CD8-positive, alpha-beta memory T cell (primary cell): ENCODE measurements around the gene TELO2. TPM values are rescaled to one million over a fixed set of nuclear protein-coding genes. Genes with fewer than 3 reads are reported as not detected.

Experiments used
- CTCF ChIA-PET: fragments of 350-600 bp; sonication (Branson Sonifier 250); formaldehyde crosslinking; loops from one replicate; lab custom pipeline; 2021; ENCODE audit warnings: antibody characterized with exemption; lab: Charles Lee
- POLR2A ChIA-PET: fragments of 350-600 bp; sonication (Branson Sonifier 250); formaldehyde crosslinking; loops from one replicate; lab custom pipeline; 2021; ENCODE audit warnings: antibody characterized with exemption; lab: Charles Lee
- DNase-seq, 5 donors: peaks; one replicate each; pipeline versions ENCODE4 v3.0.0 to v3.0.0-alpha.2; 2020 to 2022; ENCODE audit warnings: mixed read lengths in 1 of 5
- H3K27ac ChIP-seq: one replicate; pipeline ENCODE4 v1.7.0; 2013; ENCODE audit warnings: low read depth, mild to moderate bottlenecking, low read length, moderate library complexity
- H3K27me3 ChIP-seq: 2 replicates; pipeline ENCODE4 v1.7.0; 2013; ENCODE audit warnings: low read length, mild to moderate bottlenecking; ENCODE audit not compliant: insufficient read depth, poor library complexity, severe bottlenecking
- H3K36me3 ChIP-seq: 2 replicates; pipeline ENCODE4 v1.7.0; 2013; ENCODE audit warnings: mild to moderate bottlenecking, low read length, moderate library complexity; ENCODE audit not compliant: insufficient read depth
- H3K4me1 ChIP-seq: 2 replicates; pipeline ENCODE4 v1.7.0; 2013; ENCODE audit warnings: mild to moderate bottlenecking, low read length, moderate library complexity; ENCODE audit not compliant: insufficient read depth
- H3K4me3 ChIP-seq: 2 replicates; pipeline ENCODE4 v1.7.0; 2013; ENCODE audit warnings: mild to moderate bottlenecking, low read length
- H3K9me3 ChIP-seq: 2 replicates; pipeline ENCODE4 v1.7.0; 2013; ENCODE audit warnings: mild to moderate bottlenecking, low read length
- H3K27ac Mint-ChIP-seq, 8 donors: one replicate each; pipeline ENCODE4 v1.8.0; 2020 to 2021; ENCODE audit warnings: mixed read lengths in 8 of 8, mild to moderate bottlenecking in 6 of 8, inconsistent platforms in 3 of 8, moderate library complexity in 3 of 8
- H3K27me3 Mint-ChIP-seq, 2 donors: one replicate each; pipeline ENCODE4 v1.8.0; 2020 to 2021; ENCODE audit warnings: mixed read lengths in 2 of 2, mild to moderate bottlenecking in 1 of 2, moderate library complexity in 1 of 2
- H3K36me3 Mint-ChIP-seq, 3 donors: one replicate each; pipeline ENCODE4 v1.8.0; 2020 to 2021; ENCODE audit warnings: mixed read lengths in 3 of 3, inconsistent platforms in 1 of 3, mild to moderate bottlenecking in 1 of 3
- H3K4me1 Mint-ChIP-seq, 3 donors: one replicate each; pipeline ENCODE4 v1.8.0; 2020 to 2021; ENCODE audit warnings: mixed read lengths in 3 of 3, inconsistent platforms in 1 of 3, mild to moderate bottlenecking in 1 of 3
- H3K4me3 Mint-ChIP-seq, 7 donors: one replicate each; pipeline ENCODE4 v1.8.0; 2020 to 2021; ENCODE audit warnings: mixed read lengths in 7 of 7, mild to moderate bottlenecking in 6 of 7, moderate library complexity in 4 of 7, inconsistent platforms in 2 of 7
- H3K9me3 Mint-ChIP-seq, 5 donors: one replicate each; pipeline ENCODE4 v1.8.0; 2020 to 2022; ENCODE audit warnings: mixed read lengths in 5 of 5, mild to moderate bottlenecking in 3 of 5, moderate library complexity in 2 of 5, inconsistent platforms in 1 of 5
- polyA plus RNA-seq: library from polyadenylated mRNA; unstranded; fragments of 300-500 nt; fragmentation: Illumina TruSeq; gene quantifications from one replicate; pipeline ENCODE4 v1.2.3, GENCODE V29; 2021
- total RNA-seq, 2 experiments: library from RNA; stranded (reverse); gene quantifications; one replicate each; pipeline ENCODE4 v1.2.3, GENCODE V29; 2021

Gene TELO2
- total and polyA plus RNA-seq, 3 experiments from 2014 or later = 14.0 to 84.9 (median 84.7) TPM

DNA sequence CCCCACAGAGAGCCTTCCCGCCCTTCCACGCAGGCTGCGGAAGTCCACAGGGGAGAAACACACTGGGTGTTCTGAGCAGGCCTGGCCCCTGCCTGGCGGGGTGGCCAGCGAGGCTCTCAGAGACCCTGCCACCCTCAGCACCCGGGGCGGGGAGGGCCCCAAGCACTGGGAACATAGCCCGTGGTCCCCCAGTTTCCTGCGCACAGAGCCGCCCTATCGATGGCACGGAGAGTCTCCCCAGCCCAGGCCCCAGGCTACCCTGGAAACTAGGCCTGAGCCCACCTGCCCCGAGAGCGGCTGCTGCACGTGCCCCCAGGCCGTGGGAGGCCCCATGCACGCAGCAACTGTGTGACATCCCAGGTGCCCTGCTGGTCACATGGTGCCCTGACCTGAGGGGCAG lies 38.6 kb upstream of the TELO2 start:
- Mint-ChIP-seq H3K4me3 (no peak overlapping the region), H3K36me3 (peaks cover 0 to 63% (median 0%) of the 10 kb centered on the region in 3 donors), H3K4me1 (peaks cover 0 to 12% (median 5%) of the 10 kb centered on the region in 3 donors), H3K9me3 (no peaks in the 10 kb centered on the region), H3K27me3 (no peaks in the 10 kb centered on the region), H3K27ac (no peak overlapping the region)
- POLR2A ChIA-PET = no interaction called here
- Histone ChIP-seq H3K36me3 (no peaks in the 10 kb centered on the region), H3K27me3 (no peaks in the 10 kb centered on the region), H3K27ac (no peak overlapping the region), H3K9me3 (no peaks in the 10 kb centered on the region), H3K4me1 (no peaks in the 10 kb centered on the region), H3K4me3 (no peak overlapping the region)
- DNase-seq = no peak
- CTCF ChIA-PET = no interaction called here

DNA sequence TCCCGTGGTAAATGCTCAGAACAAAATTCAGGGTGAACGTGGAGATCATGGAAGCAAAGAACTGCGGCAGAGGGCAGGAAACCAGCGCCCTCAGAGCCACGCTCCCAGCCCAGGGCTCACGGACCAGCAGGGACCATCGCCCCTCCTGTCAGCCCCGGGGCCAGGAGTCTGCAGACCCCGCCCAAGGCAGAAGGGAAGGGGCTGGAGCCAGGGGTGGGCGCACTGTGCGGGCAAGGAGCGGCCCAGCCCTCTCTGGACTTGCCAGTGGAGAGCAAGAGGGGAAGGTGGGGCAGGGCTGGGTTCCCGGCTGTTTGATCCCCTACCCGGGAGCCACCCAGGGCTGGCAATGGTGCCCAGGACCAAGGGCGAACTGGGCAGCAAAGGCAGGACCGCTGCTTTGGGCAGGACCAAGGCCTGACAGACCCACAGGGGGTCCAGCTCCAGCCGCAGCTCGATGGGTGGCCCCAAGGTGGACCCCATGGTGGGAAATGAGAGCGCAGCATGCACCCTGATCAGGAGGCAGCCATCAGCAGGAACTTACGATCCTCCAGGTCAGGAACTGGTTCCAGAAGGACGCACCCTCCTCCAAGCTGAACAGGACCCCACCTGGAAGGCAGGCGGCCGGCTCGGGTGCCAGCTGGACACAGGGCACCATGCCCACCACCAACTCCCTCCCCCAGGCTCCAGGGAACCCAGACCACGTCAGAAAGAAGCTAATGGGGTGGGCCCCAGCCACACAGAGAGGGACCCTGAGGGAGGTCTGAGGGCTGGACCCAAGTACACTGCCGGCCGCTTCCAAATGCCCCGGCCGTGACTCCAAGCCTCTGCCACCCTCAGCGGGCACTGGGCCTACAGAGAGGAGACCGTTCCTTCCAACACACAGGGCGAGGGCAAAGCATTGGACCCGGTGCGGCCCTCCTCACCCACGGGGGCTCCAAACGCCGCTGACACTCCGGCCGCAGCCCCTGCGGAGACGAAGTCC lies 37.7 kb upstream of the TELO2 start:
- Histone ChIP-seq H3K4me3 (no peak overlapping the region), H3K27me3 (no peaks in the 10 kb centered on the region), H3K36me3 (no peaks in the 10 kb centered on the region), H3K4me1 (no peaks in the 10 kb centered on the region), H3K27ac (no peak overlapping the region), H3K9me3 (no peaks in the 10 kb centered on the region)
- Mint-ChIP-seq H3K4me3 (peak overlapping the region in 1 of 7 donors; percentile 27), H3K36me3 (peaks cover 0 to 62% (median 2%) of the 10 kb centered on the region in 3 donors), H3K9me3 (no peaks in the 10 kb centered on the region), H3K27me3 (no peaks in the 10 kb centered on the region), H3K4me1 (peaks cover 0 to 12% (median 5%) of the 10 kb centered on the region in 3 donors), H3K27ac (no peak overlapping the region)
- ChIA-PET CTCF (no interaction called here), POLR2A (no interaction called here)
- DNase-seq = no peak

DNA sequence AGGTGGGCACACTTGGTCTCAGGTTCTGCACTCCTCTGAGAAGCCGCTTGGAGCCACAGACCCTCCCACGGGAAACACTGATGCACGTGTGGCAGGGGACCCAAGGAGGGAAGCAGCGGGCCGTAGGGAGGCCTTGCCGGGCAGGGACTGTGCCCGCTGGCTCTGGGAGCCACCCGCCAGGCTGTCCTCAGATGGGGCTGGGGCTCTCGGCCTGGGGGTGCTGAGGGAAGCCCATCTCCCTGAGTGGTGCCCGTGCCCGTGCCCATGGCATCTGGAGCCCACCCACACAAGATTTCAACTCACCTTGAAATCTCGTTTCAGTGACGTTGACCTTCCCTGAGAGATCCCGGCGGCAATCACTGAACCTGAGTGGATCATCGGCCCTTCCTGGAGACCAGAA lies 36.2 kb upstream of the TELO2 start:
- no peak overlapping the region for H3K27ac ChIP-seq
- H3K27ac Mint-ChIP-seq = no peak overlapping the region
- peaks cover 0 to 12% (median 5%) of the 10 kb centered on the region in 3 donors for H3K4me1 Mint-ChIP-seq
- ChIA-PET CTCF (no interaction called here), POLR2A (no interaction called here)
- H3K36me3 ChIP-seq = no peaks in the 10 kb centered on the region
- H3K4me1 ChIP-seq = no peaks in the 10 kb centered on the region
- H3K9me3 Mint-ChIP-seq = no peaks in the 10 kb centered on the region
- no peaks in the 10 kb centered on the region for H3K27me3 Mint-ChIP-seq
- DNase-seq = no peak
- H3K4me3 Mint-ChIP-seq = no peak overlapping the region
- peaks cover 0 to 68% (median 3%) of the 10 kb centered on the region in 3 donors for H3K36me3 Mint-ChIP-seq
- H3K9me3 ChIP-seq = no peaks in the 10 kb centered on the region
- no peak overlapping the region for H3K4me3 ChIP-seq
- no peaks in the 10 kb centered on the region for H3K27me3 ChIP-seq

DNA sequence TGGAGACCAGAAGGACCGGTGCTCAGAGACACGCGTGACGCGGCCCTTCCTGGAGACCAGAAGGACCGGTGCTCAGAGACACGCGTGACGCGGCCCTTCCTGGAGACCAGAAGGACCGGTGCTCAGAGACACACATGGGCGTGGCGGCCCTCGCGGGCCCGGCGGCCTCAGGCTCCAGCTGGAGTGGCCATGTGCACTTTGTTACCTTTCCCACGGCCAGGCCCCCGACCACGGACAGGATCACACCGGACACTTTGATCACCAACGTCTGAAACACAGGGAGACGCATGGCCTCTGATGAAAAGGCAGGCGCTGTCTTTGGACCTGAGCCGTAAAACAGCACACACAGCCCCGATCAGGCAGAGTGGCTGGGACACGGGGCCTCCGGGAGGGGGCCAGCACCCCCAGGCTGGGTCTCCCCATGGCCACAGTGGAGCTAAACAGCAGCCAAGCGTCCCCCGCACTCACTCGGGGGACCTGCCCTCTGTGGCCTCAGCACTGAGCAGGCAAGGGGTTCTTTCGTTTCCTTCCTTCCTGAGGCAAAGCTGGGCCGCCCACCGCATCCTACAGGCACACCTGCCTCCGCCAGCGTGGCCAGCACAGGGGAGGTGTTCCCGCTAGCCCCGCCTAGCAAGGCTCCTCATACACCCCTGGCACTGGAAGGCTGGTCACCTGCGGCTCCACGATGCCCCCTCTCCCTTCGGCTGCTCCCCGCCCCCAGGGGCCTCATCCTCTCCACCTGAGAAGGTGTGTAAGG lies 35.5 kb upstream of the TELO2 start:
- Histone ChIP-seq H3K27me3 (no peaks in the 10 kb centered on the region), H3K36me3 (no peaks in the 10 kb centered on the region), H3K9me3 (no peaks in the 10 kb centered on the region), H3K4me1 (no peaks in the 10 kb centered on the region), H3K27ac (no peak overlapping the region), H3K4me3 (no peak overlapping the region)
- Mint-ChIP-seq H3K4me3 (no peak overlapping the region), H3K4me1 (peaks cover 0 to 12% (median 5%) of the 10 kb centered on the region in 3 donors), H3K27me3 (no peaks in the 10 kb centered on the region), H3K36me3 (peaks cover 0 to 67% (median 3%) of the 10 kb centered on the region in 3 donors), H3K9me3 (no peaks in the 10 kb centered on the region), H3K27ac (no peak overlapping the region)
- DNase-seq = no peak
- CTCF ChIA-PET = no interaction called here
- POLR2A ChIA-PET = no interaction called here

DNA sequence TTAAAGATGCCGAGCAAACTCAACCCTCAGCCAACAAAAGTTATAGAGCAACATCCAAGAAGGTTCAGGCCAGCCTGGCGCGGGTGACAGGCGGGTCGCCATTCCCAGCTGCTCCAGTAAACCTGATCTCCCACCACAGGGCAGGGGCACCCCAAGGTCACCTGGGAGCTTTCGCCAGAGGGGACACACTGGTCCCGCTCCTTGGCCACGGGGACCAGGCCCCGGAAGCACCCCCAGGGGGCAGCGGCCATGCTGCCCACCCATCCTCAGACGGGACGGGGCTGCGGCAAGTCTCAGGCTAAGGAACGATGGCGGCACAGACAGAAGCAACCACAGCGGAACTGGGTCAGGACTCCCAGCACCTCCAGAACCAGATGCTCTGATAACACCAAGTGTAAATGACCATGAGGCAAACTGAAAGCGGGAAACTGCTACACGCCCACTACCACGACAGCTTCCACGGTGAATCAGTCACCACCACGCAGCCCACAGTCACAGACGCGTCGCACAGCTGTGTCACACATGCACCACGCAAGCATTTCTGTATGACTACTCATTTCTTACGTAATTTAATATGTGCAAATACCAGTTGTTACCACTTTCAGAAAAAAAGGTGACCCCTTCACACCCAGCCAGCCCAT lies 34.7 kb upstream of the TELO2 start:
- Histone ChIP-seq H3K27ac (no peak overlapping the region), H3K4me3 (no peak overlapping the region), H3K9me3 (no peaks in the 10 kb centered on the region), H3K4me1 (no peaks in the 10 kb centered on the region), H3K36me3 (no peaks in the 10 kb centered on the region), H3K27me3 (no peaks in the 10 kb centered on the region)
- no peaks in the 10 kb centered on the region for H3K9me3 Mint-ChIP-seq
- no peak for DNase-seq
- ChIA-PET POLR2A (interaction anchor here (0.6 kb wide), 1 partner anchor 27 kb away, joined by 4 read pairs; no protein-coding TSS in a partner anchor), CTCF (no interaction called here)
- H3K27me3 Mint-ChIP-seq = no peaks in the 10 kb centered on the region
- H3K4me3 Mint-ChIP-seq = no peak overlapping the region
- peaks cover 0 to 65% (median 3%) of the 10 kb centered on the region in 3 donors for H3K36me3 Mint-ChIP-seq
- peaks cover 0 to 12% (median 4%) of the 10 kb centered on the region in 3 donors for H3K4me1 Mint-ChIP-seq
- H3K27ac Mint-ChIP-seq = peak overlapping the region in 2 of 8 donors; percentile 68 to 76

DNA sequence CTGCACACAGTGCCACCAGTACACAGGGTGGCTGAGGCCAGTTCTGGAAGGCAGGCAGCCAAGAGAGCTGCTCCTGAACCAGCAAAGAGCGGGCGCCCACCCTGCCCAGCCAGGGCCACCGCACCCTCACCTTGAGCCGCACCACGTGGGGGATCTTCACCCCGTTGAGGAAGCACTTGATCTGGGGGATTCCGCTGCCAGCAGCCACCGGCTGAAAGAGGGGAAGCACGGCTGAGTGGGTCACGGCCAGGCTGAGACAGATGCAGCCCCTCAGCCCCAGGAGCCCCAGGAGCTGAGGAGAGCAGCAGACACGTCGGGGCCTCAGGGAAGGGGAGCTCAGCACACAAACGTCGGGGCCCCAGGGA lies 34.2 kb upstream of the TELO2 start:
- Histone ChIP-seq H3K36me3 (no peaks in the 10 kb centered on the region), H3K27ac (no peak overlapping the region), H3K4me1 (no peaks in the 10 kb centered on the region), H3K9me3 (no peaks in the 10 kb centered on the region), H3K27me3 (no peaks in the 10 kb centered on the region), H3K4me3 (no peak overlapping the region)
- Mint-ChIP-seq H3K36me3 (peaks cover 0 to 62% (median 3%) of the 10 kb centered on the region in 3 donors), H3K4me3 (no peak overlapping the region), H3K27me3 (no peaks in the 10 kb centered on the region), H3K4me1 (peaks cover 0 to 8% (median 2%) of the 10 kb centered on the region in 3 donors), H3K27ac (peak overlapping the region in 1 of 8 donors; percentile 76), H3K9me3 (no peaks in the 10 kb centered on the region)
- CTCF ChIA-PET = no interaction called here
- DNase-seq = peak in 1 of 5 donors; percentile 39
- POLR2A ChIA-PET = interaction anchor here (0.6 kb wide), 1 partner anchor 26 kb away, joined by 4 read pairs; no protein-coding TSS in a partner anchor

DNA sequence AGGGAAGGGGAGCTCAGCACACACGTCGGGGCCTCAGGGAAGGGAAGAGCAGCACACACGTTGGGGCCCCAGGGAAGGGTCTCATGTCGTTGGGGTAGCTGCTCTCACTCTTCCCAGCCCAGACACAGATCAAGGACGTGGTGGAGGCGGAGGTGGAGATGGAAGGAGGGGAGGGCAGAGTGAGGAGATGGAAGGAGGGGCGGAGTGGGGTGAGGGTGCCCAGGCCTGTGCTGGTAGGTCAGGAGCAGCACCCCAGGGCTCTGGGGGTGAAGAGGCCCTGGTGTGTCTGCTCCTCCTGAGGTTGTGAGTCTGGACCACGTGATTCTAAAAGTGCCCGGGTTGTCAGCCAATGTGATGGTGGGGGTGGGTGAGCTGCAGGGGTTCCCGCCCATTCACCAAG lies 33.2 kb upstream of the TELO2 start:
- Mint-ChIP-seq H3K27ac (no peak overlapping the region), H3K36me3 (peaks cover 0 to 63% (median 3%) of the 10 kb centered on the region in 3 donors), H3K4me3 (no peak overlapping the region), H3K9me3 (no peaks in the 10 kb centered on the region), H3K27me3 (no peaks in the 10 kb centered on the region), H3K4me1 (peaks cover 0 to 4% (median 0%) of the 10 kb centered on the region in 3 donors)
- Histone ChIP-seq H3K4me1 (no peaks in the 10 kb centered on the region), H3K36me3 (no peaks in the 10 kb centered on the region), H3K4me3 (no peak overlapping the region), H3K9me3 (no peaks in the 10 kb centered on the region), H3K27ac (no peak overlapping the region), H3K27me3 (no peaks in the 10 kb centered on the region)
- POLR2A ChIA-PET = no interaction called here
- no peak for DNase-seq
- CTCF ChIA-PET = no interaction called here
